Liver (tissue), 9 donors: ENCODE data around the gene ERC1. TPM values are rescaled to one million over a fixed set of nuclear protein-coding genes. Genes with fewer than 3 reads are reported as not detected.

Experiments
- DNase-seq: peaks from one replicate; pipeline ENCODE4 v3.0.0-alpha.2; 2017; ENCODE audit warnings: low spot score
- H3K27ac ChIP-seq, 2 donors: one replicate each; pipeline ENCODE4 v1.7.0; 2013; ENCODE audit warnings: inconsistent platforms in 2 of 2, low read length in 2 of 2, control low read depth in 1 of 2, low read depth in 1 of 2, mild to moderate bottlenecking in 1 of 2
- H3K27me3 ChIP-seq, 4 donors: one replicate each; pipeline versions ENCODE4 v1.6.1 to v1.7.0; 2013; ENCODE audit warnings: low read length in 3 of 4, inconsistent platforms in 1 of 4, mild to moderate bottlenecking in 1 of 4, moderate library complexity in 1 of 4; ENCODE audit not compliant: control insufficient read depth in 4 of 4, insufficient read depth in 4 of 4
- H3K36me3 ChIP-seq, 4 donors: one replicate each; pipeline versions ENCODE4 v1.6.1 to v1.7.0; 2013; ENCODE audit warnings: low read length in 3 of 4, mild to moderate bottlenecking in 3 of 4, low read depth in 1 of 4, moderate library complexity in 1 of 4; ENCODE audit not compliant: control insufficient read depth in 4 of 4, insufficient read depth in 3 of 4
- H3K4me1 ChIP-seq, 4 donors: one replicate each; pipeline versions ENCODE4 v1.6.1 to v1.7.0; 2013; ENCODE audit warnings: low read length in 3 of 4, mild to moderate bottlenecking in 3 of 4, moderate library complexity in 1 of 4; ENCODE audit not compliant: control insufficient read depth in 4 of 4, insufficient read depth in 4 of 4
- H3K4me3 ChIP-seq, 3 donors: one replicate each; pipeline versions ENCODE4 v1.6.1 to v1.7.0; 2013; ENCODE audit warnings: low read length in 3 of 3, control low read depth in 1 of 3, low read depth in 1 of 3, mild to moderate bottlenecking in 1 of 3
- H3K9ac ChIP-seq, 2 donors: one replicate each; pipeline ENCODE4 v1.7.0; 2013; ENCODE audit warnings: low read length in 2 of 2, mild to moderate bottlenecking in 2 of 2, moderate library complexity in 2 of 2, control low read depth in 1 of 2, low read depth in 1 of 2
- H3K9me3 ChIP-seq, 4 donors: one replicate each; pipeline versions ENCODE4 v1.6.1 to v1.7.0; 2013; ENCODE audit warnings: low read length in 3 of 4; ENCODE audit not compliant: control insufficient read depth in 4 of 4
- ATF3 ChIP-seq: IDR thresholded peaks from 2 replicates; pipeline ENCODE4 v1.6.1; 2016; ENCODE audit warnings: antibody characterized with exemption
- FOXA1 ChIP-seq: IDR thresholded peaks from 2 replicates; pipeline ENCODE4 v1.6.1; 2016; ENCODE audit warnings: antibody characterized with exemption
- FOXA2 ChIP-seq: IDR thresholded peaks from 2 replicates; pipeline ENCODE4 v1.6.1; 2016; ENCODE audit warnings: antibody characterized with exemption
- GABPA ChIP-seq, 2 donors: IDR thresholded peaks in 1 of 2; conservative IDR thresholded peaks in 1 of 2; 2 replicates each; pipeline ENCODE4 v1.6.1; 2016; ENCODE audit warnings: antibody characterized with exemption in 2 of 2, mild to moderate bottlenecking in 1 of 2, moderate library complexity in 1 of 2
- HNF4A ChIP-seq, 2 donors: conservative IDR thresholded peaks; 2 replicates each; pipeline ENCODE4 v1.6.1; 2016; ENCODE audit warnings: antibody characterized with exemption in 2 of 2, mild to moderate bottlenecking in 2 of 2
- HNF4G ChIP-seq: IDR thresholded peaks from 2 replicates; pipeline ENCODE4 v1.6.1; 2016; ENCODE audit warnings: antibody characterized with exemption
- NR2F2 ChIP-seq: IDR thresholded peaks from 2 replicates; pipeline ENCODE4 v1.6.1; 2016; ENCODE audit warnings: antibody characterized with exemption
- RAD21 ChIP-seq, 2 donors: IDR thresholded peaks; 2 replicates each; pipeline ENCODE4 v1.6.1; 2016; ENCODE audit warnings: antibody characterized with exemption in 2 of 2, mild to moderate bottlenecking in 2 of 2
- REST ChIP-seq: IDR thresholded peaks from 2 replicates; pipeline ENCODE4 v1.6.1; 2016; ENCODE audit warnings: antibody characterized with exemption, mild to moderate bottlenecking
- RXRA ChIP-seq, 2 donors: IDR thresholded peaks; 2 replicates each; pipeline ENCODE4 v1.6.1; 2017 to 2018; ENCODE audit warnings: antibody characterized with exemption in 2 of 2, mild to moderate bottlenecking in 1 of 2
- SP1 ChIP-seq: IDR thresholded peaks from 2 replicates; pipeline ENCODE4 v1.6.1; 2018; ENCODE audit warnings: antibody characterized with exemption, mild to moderate bottlenecking
- TAF1 ChIP-seq: conservative IDR thresholded peaks from 2 replicates; pipeline ENCODE4 v1.6.1; 2016; ENCODE audit warnings: antibody characterized with exemption, mild to moderate bottlenecking
- YY1 ChIP-seq: IDR thresholded peaks from 2 replicates; pipeline ENCODE4 v1.6.1; 2016; ENCODE audit warnings: antibody characterized with exemption, mild to moderate bottlenecking
- ZBTB33 ChIP-seq: IDR thresholded peaks from 2 replicates; pipeline ENCODE4 v1.6.1; 2016; ENCODE audit warnings: antibody characterized with exemption
- WGBS: extraction: QIAGEN DNeasy Blood & Tissue Kit; methylation state at CpG from one replicate; pipeline ENCODE4 v1.1.7; 2013; 5-methylcytosine and 5-hydroxymethylcytosine counted together
- polyA plus RNA-seq, 2 donors: library from polyadenylated mRNA; stranded (reverse) in 1 of 2; unstranded in 1 of 2; fragments of 200-250 nt in 1 of 2; fragments of >200 nt in 1 of 2; fragmentation: Nextera tagmentation in 1 of 2; extraction: Ambion mirVana in 1 of 2; gene quantifications; one replicate each; pipeline versions ENCODE4 v1.2.1 to v1.2.3, GENCODE V29; 2013 to 2015
- total RNA-seq, 2 donors: library from RNA; depleted of rRNA; stranded (reverse); fragments of >200 nt; gene quantifications; one replicate each; pipeline ENCODE4 v1.2.3, GENCODE V29; 2014
- TF ChIP-seq, protein P1 (sequence below): fragments of 150-350 bp; IDR thresholded peaks from 2 replicates; pipeline ENCODE4 v1.5.1; 2017; ENCODE audit warnings: improper control_type of control experiment, low read depth, low read length; ENCODE audit not compliant: missing input control
- TF ChIP-seq, protein P2 (sequence below): IDR thresholded peaks from 2 replicates; pipeline ENCODE4 v1.6.1; 2016; ENCODE audit warnings: antibody characterized with exemption
- donor health status: healthy.
- donor health status: healthy.
- donor health status: healthy.
- donor health status: healthy.
- donor health status: healthy.

The ERC1 gene
- total and polyA plus RNA-seq, 4 donors, result 6.2 to 50.2 (median 10.3) TPM

DNA sequence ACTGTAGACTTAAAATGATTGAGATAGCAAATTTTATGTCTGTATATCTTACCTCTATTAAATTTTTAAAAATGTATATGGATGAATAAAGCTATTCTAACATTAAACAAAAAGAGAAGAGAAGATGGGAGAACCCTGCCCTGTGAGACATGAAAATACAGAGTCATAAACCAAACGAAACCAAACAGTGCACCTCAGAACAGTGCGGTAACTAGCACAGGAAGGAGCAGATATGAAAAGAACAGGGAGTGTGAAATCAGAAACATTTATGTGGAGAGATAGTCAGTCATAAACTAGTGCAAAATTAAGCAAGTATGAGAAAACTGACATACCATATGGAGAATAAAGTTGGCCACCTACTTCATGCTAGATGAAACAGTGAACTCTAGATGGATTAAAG is 135.1 kb downstream of the ERC1 start:
- no peaks in the 10 kb centered on the region for H3K9me3 ChIP-seq
- DNase-seq, result no peak
- 85% methylated on average over 2 of the region's 2 CpGs for WGBS
- no peak overlapping the region for H3K9ac ChIP-seq
- H3K4me3 ChIP-seq, result no peak overlapping the region
- no peak overlapping the region for H3K27ac ChIP-seq
- H3K4me1 ChIP-seq, result peaks cover 3 to 11% (median 10%) of the 10 kb centered on the region in 4 donors
- no peaks in the 10 kb centered on the region for H3K27me3 ChIP-seq
- TF ChIP-seq, protein P1, sequence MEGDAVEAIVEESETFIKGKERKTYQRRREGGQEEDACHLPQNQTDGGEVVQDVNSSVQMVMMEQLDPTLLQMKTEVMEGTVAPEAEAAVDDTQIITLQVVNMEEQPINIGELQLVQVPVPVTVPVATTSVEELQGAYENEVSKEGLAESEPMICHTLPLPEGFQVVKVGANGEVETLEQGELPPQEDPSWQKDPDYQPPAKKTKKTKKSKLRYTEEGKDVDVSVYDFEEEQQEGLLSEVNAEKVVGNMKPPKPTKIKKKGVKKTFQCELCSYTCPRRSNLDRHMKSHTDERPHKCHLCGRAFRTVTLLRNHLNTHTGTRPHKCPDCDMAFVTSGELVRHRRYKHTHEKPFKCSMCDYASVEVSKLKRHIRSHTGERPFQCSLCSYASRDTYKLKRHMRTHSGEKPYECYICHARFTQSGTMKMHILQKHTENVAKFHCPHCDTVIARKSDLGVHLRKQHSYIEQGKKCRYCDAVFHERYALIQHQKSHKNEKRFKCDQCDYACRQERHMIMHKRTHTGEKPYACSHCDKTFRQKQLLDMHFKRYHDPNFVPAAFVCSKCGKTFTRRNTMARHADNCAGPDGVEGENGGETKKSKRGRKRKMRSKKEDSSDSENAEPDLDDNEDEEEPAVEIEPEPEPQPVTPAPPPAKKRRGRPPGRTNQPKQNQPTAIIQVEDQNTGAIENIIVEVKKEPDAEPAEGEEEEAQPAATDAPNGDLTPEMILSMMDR, result no peak
- TF ChIP-seq RAD21 (IDR thresholded peaks at IDR 0.05), result no peak
- TF ChIP-seq GABPA (IDR thresholded peaks at IDR 0.05 in 1 of 2, conservative IDR thresholded peaks at IDR 0.05 in 1 of 2), result no peak
- TF ChIP-seq FOXA2, result no peak
- no peak for TF ChIP-seq ZBTB33
- TF ChIP-seq TAF1, result no peak
- TF ChIP-seq, protein P2, sequence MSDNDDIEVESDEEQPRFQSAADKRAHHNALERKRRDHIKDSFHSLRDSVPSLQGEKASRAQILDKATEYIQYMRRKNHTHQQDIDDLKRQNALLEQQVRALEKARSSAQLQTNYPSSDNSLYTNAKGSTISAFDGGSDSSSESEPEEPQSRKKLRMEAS, result no peak
- TF ChIP-seq ATF3, result no peak
- TF ChIP-seq RXRA (IDR thresholded peaks at IDR 0.05), result no peak
- no peak for TF ChIP-seq REST
- TF ChIP-seq SP1, result no peak
- no peak for TF ChIP-seq FOXA1
- no peak for TF ChIP-seq YY1
- no peak for TF ChIP-seq NR2F2
- no peak for TF ChIP-seq HNF4G
- TF ChIP-seq HNF4A (conservative IDR thresholded peaks at IDR 0.05), result no peak
- no peaks in the 10 kb centered on the region for H3K36me3 ChIP-seq

DNA sequence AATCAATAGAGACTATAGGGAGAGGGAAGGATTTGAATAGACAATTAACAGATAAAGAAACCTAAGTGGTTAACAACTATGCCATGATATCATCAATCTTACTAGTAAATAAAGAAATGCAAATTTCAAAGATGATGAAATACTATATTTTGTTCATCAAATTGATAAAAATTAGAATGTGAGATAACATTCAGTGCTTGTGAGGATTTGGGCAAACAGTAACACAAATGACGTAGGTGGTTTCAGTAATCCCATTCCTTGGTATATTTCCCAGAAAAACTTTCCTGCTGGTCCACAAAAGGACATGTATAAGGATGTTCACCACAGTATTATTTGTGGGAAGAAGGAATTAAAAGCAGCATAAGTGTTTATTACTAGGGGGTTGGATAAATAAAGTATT is 136.0 kb downstream of the ERC1 start:
- no peaks in the 10 kb centered on the region for H3K9me3 ChIP-seq
- H3K27me3 ChIP-seq, result no peaks in the 10 kb centered on the region
- H3K36me3 ChIP-seq, result no peaks in the 10 kb centered on the region
- TF ChIP-seq FOXA1 (no peak), RAD21 (IDR thresholded peaks at IDR 0.05) (no peak), HNF4A (conservative IDR thresholded peaks at IDR 0.05) (no peak)
- TF ChIP-seq, protein P1, result no peak
- H3K4me1 ChIP-seq, result peaks cover 4 to 20% (median 15%) of the 10 kb centered on the region in 4 donors
- DNase-seq, result no peak
- H3K27ac ChIP-seq, result no peak overlapping the region
- no peak overlapping the region for H3K9ac ChIP-seq
- WGBS, result 98% methylated on average over 1 of the region's 1 CpG
- no peak overlapping the region for H3K4me3 ChIP-seq
